ENCODE measurements around the gene KCNJ11.

The KCNJ11 gene

GRCh38 chr11:17408641-17409040 lies 20.2 kb upstream of the KCNJ11 start:
- DNase-seq (ENCODE audit: low spot score) = no peak

GRCh38 chr11:17408026-17408425 lies 19.6 kb upstream of the KCNJ11 start:
- no peak for DNase-seq (ENCODE audit: low spot score)

- no peak for DNase-seq (ENCODE audit: low spot score)
Measured at GRCh38 chr11:17407575-17407974, 19.1 kb upstream of the KCNJ11 start.

- no peak for DNase-seq (ENCODE audit: low spot score)
Measured at GRCh38 chr11:17406818-17407149, 18.3 kb upstream of the KCNJ11 start.

- no peak for DNase-seq (ENCODE audit: low spot score)
Measured at GRCh38 chr11:17406082-17406817, 17.8 kb upstream of the KCNJ11 start.

GRCh38 chr11:17405232-17406005 lies 17.0 kb upstream of the KCNJ11 start:
- peak; percentile 7 for DNase-seq (ENCODE audit: low spot score)

GRCh38 chr11:17403980-17404759 lies 15.7 kb upstream of the KCNJ11 start:
- DNase-seq (ENCODE audit: low spot score) = no peak

GRCh38 chr11:17402486-17402885 lies 14.0 kb upstream of the KCNJ11 start:
- no peak for DNase-seq (ENCODE audit: low spot score)

GRCh38 chr11:17401841-17402240 lies 13.4 kb upstream of the KCNJ11 start:
- DNase-seq (ENCODE audit: low spot score) = no peak

GRCh38 chr11:17401316-17401715 lies 12.9 kb upstream of the KCNJ11 start:
- DNase-seq (ENCODE audit: low spot score) = no peak

GRCh38 chr11:17400048-17400775 lies 11.8 kb upstream of the KCNJ11 start:
- no peak for DNase-seq (ENCODE audit: low spot score)

- DNase-seq (ENCODE audit: low spot score) = no peak
Measured at GRCh38 chr11:17399236-17399635, 10.8 kb upstream of the KCNJ11 start.

GRCh38 chr11:17397311-17398002 lies 9.0 kb upstream of the KCNJ11 start:
- DNase-seq (ENCODE audit: low spot score) = no peak

GRCh38 chr11:17396598-17397310 lies 8.3 kb upstream of the KCNJ11 start:
- no peak for DNase-seq (ENCODE audit: low spot score)

- no peak for DNase-seq (ENCODE audit: low spot score)
Measured at GRCh38 chr11:17395978-17396377, 7.5 kb upstream of the KCNJ11 start.

- no peak for DNase-seq (ENCODE audit: low spot score)
Measured at GRCh38 chr11:17395554-17395961, 7.1 kb upstream of the KCNJ11 start.

- DNase-seq (ENCODE audit: low spot score) = no peak
Measured at GRCh38 chr11:17394743-17395390, 6.4 kb upstream of the KCNJ11 start.

GRCh38 chr11:17393472-17393871 lies 5.0 kb upstream of the KCNJ11 start:
- DNase-seq (ENCODE audit: low spot score) = no peak

- DNase-seq (ENCODE audit: low spot score) = no peak
Measured at GRCh38 chr11:17392872-17393271, 4.4 kb upstream of the KCNJ11 start.
